Mesendoderm (in vitro differentiated cells): ENCODE measurements around the gene CLTB. TPM values are rescaled to one million over a fixed set of nuclear protein-coding genes. Genes with fewer than 3 reads are reported as not detected.

Source experiments
- DNase-seq: peaks from one replicate; pipeline ENCODE4 v3.0.0; 2013
- H2AK5ac ChIP-seq: 2 replicates; pipeline ENCODE4 v1.6.1; 2013; ENCODE audit warnings: low read length, inconsistent platforms
- H2BK120ac ChIP-seq: 2 replicates; pipeline ENCODE4 v1.6.1; 2013; ENCODE audit warnings: low read depth, mild to moderate bottlenecking, low read length, moderate library complexity, mixed read lengths
- H2BK15ac ChIP-seq: replicated peaks from 2 replicates; pipeline ENCODE4 v1.6.1; 2013; ENCODE audit warnings: low read depth, mild to moderate bottlenecking, moderate library complexity
- H2BK5ac ChIP-seq: 2 replicates; pipeline ENCODE4 v1.6.1; 2013; ENCODE audit warnings: low read length, inconsistent platforms
- H3K18ac ChIP-seq: 2 replicates; pipeline ENCODE4 v1.6.1; 2013; ENCODE audit warnings: mild to moderate bottlenecking, low read length, mixed read lengths
- H3K23ac ChIP-seq: one replicate; pipeline ENCODE4 v1.6.1; 2013; ENCODE audit warnings: low read length
- H3K27ac ChIP-seq: 2 replicates; pipeline ENCODE4 v1.5.1; 2013; ENCODE audit warnings: low read depth, mild to moderate bottlenecking, inconsistent platforms, low read length, moderate library complexity
- H3K27me3 ChIP-seq: 2 replicates; pipeline ENCODE4 v1.6.1; 2013; ENCODE audit warnings: low read length, control low read depth, mild to moderate bottlenecking, inconsistent platforms; ENCODE audit not compliant: insufficient read depth, poor library complexity
- H3K36me3 ChIP-seq: 2 replicates; pipeline ENCODE4 v1.6.1; 2013; ENCODE audit warnings: low read length, inconsistent platforms; ENCODE audit not compliant: control insufficient read depth, insufficient read depth
- H3K4ac ChIP-seq: one replicate; pipeline ENCODE4 v1.6.1; 2013; ENCODE audit warnings: low read depth, mild to moderate bottlenecking, low read length, moderate library complexity
- H3K4me1 ChIP-seq: 2 replicates; pipeline ENCODE4 v1.6.1; 2013; ENCODE audit warnings: low read depth, low read length, inconsistent platforms; ENCODE audit not compliant: control insufficient read depth
- H3K4me2 ChIP-seq: 2 replicates; pipeline ENCODE4 v1.6.1; 2013; ENCODE audit warnings: low read length
- H3K4me3 ChIP-seq: 2 replicates; pipeline ENCODE4 v1.5.1; 2013; ENCODE audit warnings: mild to moderate bottlenecking, low read length
- H3K56ac ChIP-seq: one replicate; pipeline ENCODE4 v1.6.1; 2013; ENCODE audit warnings: low read length
- H3K79me1 ChIP-seq: 2 replicates; pipeline ENCODE4 v1.6.1; 2013; ENCODE audit warnings: low read length, inconsistent platforms
- H3K79me2 ChIP-seq: 2 replicates; pipeline ENCODE4 v1.6.1; 2013; ENCODE audit warnings: mild to moderate bottlenecking, low read length; ENCODE audit not compliant: control insufficient read depth, insufficient read depth
- H3K9ac ChIP-seq: 2 replicates; pipeline ENCODE4 v1.6.1; 2013; ENCODE audit warnings: low read length, inconsistent platforms
- H4K5ac ChIP-seq: one replicate; pipeline ENCODE4 v1.6.1; 2013; ENCODE audit warnings: low read length
- H4K8ac ChIP-seq: one replicate; pipeline ENCODE4 v1.6.1; 2013; ENCODE audit warnings: low read depth, mild to moderate bottlenecking, control low read depth, low read length, moderate library complexity
- WGBS: extraction: QIAGEN DNeasy Blood & Tissue Kit; methylation state at CpG from one replicate; pipeline ENCODE4 v1.1.7; 2013; ENCODE audit warnings: low lambda C conversion rate, missing lambda C conversion rate; ENCODE audit not compliant: insufficient coverage; ENCODE audit errors: extremely low coverage; 5-methylcytosine and 5-hydroxymethylcytosine counted together
- small RNA-seq: library from polyadenylated mRNA; stranded (forward); fragments of <200 nt; extraction: miRNeasy Mini kit (QIAGEN cat#:217004); gene quantifications from one replicate; pipeline ENCODE3, GENCODE V24; 2013; ENCODE audit not compliant: insufficient read depth

The CLTB gene

DNA sequence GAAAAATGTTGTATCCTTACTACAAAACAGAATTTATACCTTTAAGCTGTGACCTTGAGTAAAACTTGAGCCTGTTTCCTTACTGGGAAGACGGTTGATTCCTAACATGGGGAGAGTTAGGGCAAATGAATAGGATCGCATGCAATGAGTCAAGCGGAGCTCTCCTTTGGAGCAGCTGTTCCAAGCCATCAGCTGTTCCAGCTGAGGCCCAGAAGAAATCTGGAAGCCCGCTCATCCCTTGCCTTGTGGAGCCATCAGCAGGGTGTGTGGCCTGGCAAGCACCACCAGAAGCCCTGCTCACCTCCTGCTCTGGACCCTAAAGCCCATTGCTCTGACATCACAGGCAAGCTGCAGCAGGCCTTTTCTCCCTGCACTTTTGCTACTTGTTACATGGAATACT lies 62.8 kb downstream of the CLTB start:
- Histone ChIP-seq H3K9ac (no peak overlapping the region), H3K4me1 (no peaks in the 10 kb centered on the region), H3K23ac (no peak overlapping the region), H2AK5ac (no peak overlapping the region), H4K5ac (no peak overlapping the region), H2BK120ac (no peak overlapping the region), H3K27me3 (no peaks in the 10 kb centered on the region), H3K4me3 (no peak overlapping the region), H3K27ac (no peak overlapping the region), H3K56ac (no peak overlapping the region), H3K36me3 (peaks cover 26% of the 10 kb centered on the region), H3K4me2 (no peak overlapping the region), H3K79me1 (peaks cover 40% of the 10 kb centered on the region), H4K8ac (no peak overlapping the region), H3K79me2 (peaks cover 25% of the 10 kb centered on the region), H3K18ac (no peak overlapping the region), H2BK15ac (no peak overlapping the region), H2BK5ac (no peak overlapping the region), H3K4ac (no peak overlapping the region)
- DNase-seq: no peak
- WGBS: no CpG with 5 or more reads among the region's 4 CpGs

DNA sequence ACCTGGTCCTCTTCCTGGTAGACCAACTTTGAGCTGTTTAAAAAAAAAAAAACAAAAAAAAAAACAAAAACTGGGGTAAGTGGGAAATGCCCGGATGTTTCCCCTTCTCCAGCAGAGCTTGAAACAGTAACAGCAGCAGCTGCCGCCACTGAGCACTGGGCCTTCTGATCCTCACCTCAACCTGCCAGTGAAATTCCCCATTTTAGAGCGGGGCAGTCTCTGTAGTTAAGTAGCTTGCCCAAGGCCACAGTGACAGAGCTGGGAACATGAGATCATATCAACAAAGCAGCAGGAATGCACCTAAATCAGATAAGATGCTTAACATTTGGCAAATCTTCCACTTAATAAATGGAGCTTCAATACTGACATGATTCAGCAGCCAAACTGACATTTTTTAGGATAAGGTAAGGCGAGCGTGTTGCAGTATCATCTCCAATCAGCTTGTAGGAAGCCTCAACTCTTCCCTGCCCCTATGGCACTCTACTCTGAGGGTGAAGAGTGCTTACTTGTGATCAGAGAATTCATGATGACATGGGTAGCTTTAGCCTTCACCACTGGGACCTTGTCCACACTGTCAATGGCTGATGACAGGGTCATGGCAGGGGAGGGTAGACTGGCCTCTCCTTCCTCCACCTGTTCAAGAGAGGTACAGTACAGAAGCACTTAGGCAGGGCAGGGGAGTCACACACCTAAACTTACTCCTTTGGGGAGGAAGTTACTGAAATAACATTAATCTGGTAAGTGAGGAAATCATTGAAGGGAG lies 64.0 kb downstream of the CLTB start:
- peaks cover 37% of the 10 kb centered on the region for H3K79me1 ChIP-seq
- peaks cover 31% of the 10 kb centered on the region for H3K36me3 ChIP-seq
- no peak overlapping the region for H2BK120ac ChIP-seq
- H2AK5ac ChIP-seq: no peak overlapping the region
- H3K79me2 ChIP-seq: peaks cover 21% of the 10 kb centered on the region
- H3K56ac ChIP-seq: no peak overlapping the region
- H3K18ac ChIP-seq: no peak overlapping the region
- H3K9ac ChIP-seq: no peak overlapping the region
- H4K5ac ChIP-seq: no peak overlapping the region
- H3K27ac ChIP-seq: no peak overlapping the region
- no peak overlapping the region for H4K8ac ChIP-seq
- peak; percentile 40 for DNase-seq
- no peak overlapping the region for H3K4me2 ChIP-seq
- no CpG with 5 or more reads among the region's 5 CpGs for WGBS
- H3K4me1 ChIP-seq: no peaks in the 10 kb centered on the region
- H2BK5ac ChIP-seq: no peak overlapping the region
- no peak overlapping the region for H3K4me3 ChIP-seq
- no peak overlapping the region for H2BK15ac ChIP-seq
- no peak overlapping the region for H3K23ac ChIP-seq
- no peaks in the 10 kb centered on the region for H3K27me3 ChIP-seq
- no peak overlapping the region for H3K4ac ChIP-seq

DNA sequence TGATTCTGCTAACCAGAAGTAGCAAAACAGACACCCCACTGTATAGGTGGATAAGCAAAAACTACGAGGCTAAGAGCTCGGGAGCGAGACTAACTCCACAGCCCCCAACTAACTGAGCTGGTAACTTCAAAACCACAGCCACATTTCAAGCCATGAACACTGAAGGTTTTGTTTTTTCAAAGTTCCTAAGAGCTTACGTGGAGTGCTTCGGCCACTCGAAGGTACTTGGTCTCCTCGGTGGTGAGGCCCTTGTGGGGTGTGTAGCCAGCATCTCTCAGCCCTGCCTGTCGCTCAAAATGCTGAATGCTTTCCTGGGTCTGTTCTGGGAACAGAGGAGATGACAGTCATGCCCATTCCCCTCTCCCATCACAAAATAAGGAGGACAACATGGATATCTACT lies 65.9 kb downstream of the CLTB start:
- Histone ChIP-seq H3K4me3 (no peak overlapping the region), H4K5ac (no peak overlapping the region), H3K9ac (no peak overlapping the region), H3K79me1 (peaks cover 26% of the 10 kb centered on the region), H2BK5ac (no peak overlapping the region), H3K56ac (no peak overlapping the region), H4K8ac (no peak overlapping the region), H3K27me3 (no peaks in the 10 kb centered on the region), H3K36me3 (peaks cover 31% of the 10 kb centered on the region), H3K4ac (no peak overlapping the region), H2BK15ac (no peak overlapping the region), H3K18ac (no peak overlapping the region), H3K23ac (no peak overlapping the region), H3K4me1 (no peaks in the 10 kb centered on the region), H2BK120ac (no peak overlapping the region), H3K4me2 (no peak overlapping the region), H3K79me2 (peaks cover 11% of the 10 kb centered on the region), H3K27ac (no peak overlapping the region), H2AK5ac (no peak overlapping the region)
- WGBS: no CpG with 5 or more reads among the region's 8 CpGs
- DNase-seq: no peak

DNA sequence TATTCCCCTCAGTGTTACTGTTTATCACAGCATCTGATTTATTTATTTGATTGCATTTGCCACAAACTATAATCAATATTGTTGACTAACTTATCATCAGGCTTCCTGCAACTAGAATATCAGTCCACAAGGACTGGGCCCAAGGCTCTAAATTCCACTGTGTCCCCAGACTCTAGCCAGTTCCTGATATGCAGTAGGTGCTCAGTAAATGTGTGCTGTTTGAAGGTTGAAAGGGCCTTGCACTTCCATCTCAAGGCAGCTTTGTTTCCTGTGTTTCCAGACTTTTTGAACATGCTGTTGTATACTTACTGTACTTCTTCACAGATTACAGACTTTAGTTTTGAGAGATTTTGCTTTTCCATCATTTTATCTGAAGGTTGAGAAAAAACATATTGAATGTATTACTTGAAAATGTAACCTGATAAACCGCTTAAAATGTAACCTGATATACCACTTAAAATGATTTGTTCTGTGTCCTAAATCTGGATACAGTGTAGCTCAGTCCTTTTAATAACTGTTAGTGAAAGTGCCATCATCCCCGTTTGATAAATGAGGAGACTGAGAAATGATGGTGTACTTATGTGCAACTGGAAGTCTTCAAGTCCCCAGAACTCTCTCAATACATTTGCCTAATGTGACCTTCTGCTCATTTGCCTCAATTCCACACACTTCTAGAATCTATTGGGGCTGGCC lies 73.4 kb downstream of the CLTB start:
- H3K4me2 ChIP-seq: no peak overlapping the region
- peaks cover 4% of the 10 kb centered on the region for H3K36me3 ChIP-seq
- no peak overlapping the region for H2BK120ac ChIP-seq
- no peak overlapping the region for H2BK5ac ChIP-seq
- H2AK5ac ChIP-seq: no peak overlapping the region
- no peak overlapping the region for H3K9ac ChIP-seq
- no peaks in the 10 kb centered on the region for H3K79me2 ChIP-seq
- no peak overlapping the region for H3K18ac ChIP-seq
- H3K79me1 ChIP-seq: no peaks in the 10 kb centered on the region
- H3K56ac ChIP-seq: no peak overlapping the region
- no peak overlapping the region for H3K4me3 ChIP-seq
- DNase-seq: no peak
- H4K5ac ChIP-seq: no peak overlapping the region
- no peaks in the 10 kb centered on the region for H3K27me3 ChIP-seq
- no peak overlapping the region for H3K4ac ChIP-seq
- H3K23ac ChIP-seq: no peak overlapping the region
- no peaks in the 10 kb centered on the region for H3K4me1 ChIP-seq
- no CpG with 5 or more reads among the region's 2 CpGs for WGBS
- H3K27ac ChIP-seq: no peak overlapping the region
- H2BK15ac ChIP-seq: no peak overlapping the region
- no peak overlapping the region for H4K8ac ChIP-seq

Small RNA genes within 50 kb of the gene (small RNA-seq; reads per million reads assigned to genes)
- not detected for gene AC010297.1
- gene MIR1271: 16.5 reads per million, percentile 90 among the genes with 10 or more reads in this experiment
